Mammary epithelial cell (primary cell): Measurements from ENCODE around the gene TMEM127.

ENCODE experiments used
- EZH2 ChIP-seq: IDR thresholded peaks from 2 replicates; pipeline ENCODE4 v1.6.1; 2012; ENCODE audit warnings: low read length, inconsistent platforms, borderline replicate concordance
- TF ChIP-seq, protein P1 (sequence below), 2 donors: IDR thresholded peaks in 1 of 2; conservative IDR thresholded peaks in 1 of 2; 2 replicates each; pipeline ENCODE4 v1.5.1; 2011 to 2012; ENCODE audit warnings: inconsistent platforms in 2 of 2, low read length in 2 of 2, mild to moderate bottlenecking in 2 of 2, control low read depth in 1 of 2, low read depth in 1 of 2; ENCODE audit not compliant: insufficient read depth in 1 of 2; ENCODE audit errors: extremely low read depth in 1 of 2

DNA sequence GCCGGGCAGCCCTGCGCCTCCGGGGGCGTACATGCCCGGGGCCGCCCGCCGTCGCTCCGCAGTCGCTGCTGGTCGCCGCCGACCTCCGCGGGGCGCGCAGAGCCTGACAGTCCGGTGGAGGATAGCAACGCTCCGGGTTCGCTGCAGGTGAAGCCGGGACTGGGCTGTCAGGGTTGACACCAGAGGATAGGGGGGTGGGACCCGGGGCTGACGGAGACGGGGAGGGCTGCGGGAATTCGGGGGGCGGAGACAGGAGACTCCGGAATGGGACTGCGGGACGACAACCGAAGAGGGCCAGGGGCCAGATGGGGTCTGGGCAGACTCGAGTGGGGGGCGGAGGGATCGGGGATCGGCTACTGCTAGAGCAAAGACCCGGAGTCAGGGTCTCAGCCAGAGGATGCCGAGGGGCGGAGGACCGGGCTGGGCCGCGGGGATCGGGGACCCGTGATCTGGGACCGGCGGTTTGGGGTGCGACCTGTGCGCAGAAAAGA is 403 bp downstream of the TMEM127 start:
- TF ChIP-seq EZH2 = no peak
- TF ChIP-seq, protein P1, sequence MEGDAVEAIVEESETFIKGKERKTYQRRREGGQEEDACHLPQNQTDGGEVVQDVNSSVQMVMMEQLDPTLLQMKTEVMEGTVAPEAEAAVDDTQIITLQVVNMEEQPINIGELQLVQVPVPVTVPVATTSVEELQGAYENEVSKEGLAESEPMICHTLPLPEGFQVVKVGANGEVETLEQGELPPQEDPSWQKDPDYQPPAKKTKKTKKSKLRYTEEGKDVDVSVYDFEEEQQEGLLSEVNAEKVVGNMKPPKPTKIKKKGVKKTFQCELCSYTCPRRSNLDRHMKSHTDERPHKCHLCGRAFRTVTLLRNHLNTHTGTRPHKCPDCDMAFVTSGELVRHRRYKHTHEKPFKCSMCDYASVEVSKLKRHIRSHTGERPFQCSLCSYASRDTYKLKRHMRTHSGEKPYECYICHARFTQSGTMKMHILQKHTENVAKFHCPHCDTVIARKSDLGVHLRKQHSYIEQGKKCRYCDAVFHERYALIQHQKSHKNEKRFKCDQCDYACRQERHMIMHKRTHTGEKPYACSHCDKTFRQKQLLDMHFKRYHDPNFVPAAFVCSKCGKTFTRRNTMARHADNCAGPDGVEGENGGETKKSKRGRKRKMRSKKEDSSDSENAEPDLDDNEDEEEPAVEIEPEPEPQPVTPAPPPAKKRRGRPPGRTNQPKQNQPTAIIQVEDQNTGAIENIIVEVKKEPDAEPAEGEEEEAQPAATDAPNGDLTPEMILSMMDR (conservative IDR thresholded peaks at IDR 0.05 in 1 of 2, IDR thresholded peaks at IDR 0.05 in 1 of 2; ENCODE audit: extremely low read depth in 1 of 2, insufficient read depth in 1 of 2, low read depth in 1 of 2, low read length in 2 of 2) = no peak
